Measurements from ENCODE around the gene GTPBP6. TPM values are rescaled to one million over a fixed set of nuclear protein-coding genes. Genes with fewer than 3 reads are reported as not detected.

The GTPBP6 gene
- total and polyA plus RNA-seq, 8 donors: 20.3 to 57.8 (median 32.1) TPM

DNA sequence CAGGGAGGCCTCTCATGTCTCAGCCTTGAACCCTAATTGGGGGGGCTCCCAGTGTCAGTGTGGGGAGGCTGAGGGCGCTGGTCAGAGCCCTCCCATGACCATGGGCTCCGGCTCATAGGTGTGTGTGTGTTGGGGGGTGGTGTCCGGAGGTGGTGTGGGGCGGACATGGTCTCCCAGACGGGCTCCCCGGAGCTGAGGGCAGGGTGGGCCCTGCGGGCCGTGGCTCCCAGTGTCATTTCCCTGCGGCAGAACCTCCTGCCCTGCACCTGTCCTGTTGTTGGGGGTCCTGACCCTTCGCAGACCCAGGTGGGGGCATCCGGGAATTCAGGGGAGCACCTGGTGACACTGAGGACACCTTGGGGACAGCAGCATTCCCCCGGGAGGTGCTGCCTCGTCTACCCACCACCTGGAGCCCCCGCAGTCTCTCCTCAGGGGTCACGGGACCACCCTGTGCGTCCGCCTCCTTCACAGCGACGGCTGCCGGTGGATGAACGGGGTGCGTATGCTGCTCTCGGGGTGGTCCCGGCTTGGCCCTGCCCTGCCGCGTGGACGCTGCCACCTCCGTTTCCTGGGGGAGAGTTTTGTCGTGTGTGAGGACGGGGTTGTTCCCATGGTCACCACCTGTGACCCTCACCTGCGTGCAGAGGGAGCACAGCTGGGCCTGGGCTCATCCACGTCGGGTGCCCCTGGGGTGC lies 14.5 kb upstream of the GTPBP6 start:
- ATAC-seq (no peak), FAIRE-seq (no peak), DNase-seq (peak in 3 of 6 donors; percentile 27 to 74 (median 53))
- TF ChIP-seq, protein P1, sequence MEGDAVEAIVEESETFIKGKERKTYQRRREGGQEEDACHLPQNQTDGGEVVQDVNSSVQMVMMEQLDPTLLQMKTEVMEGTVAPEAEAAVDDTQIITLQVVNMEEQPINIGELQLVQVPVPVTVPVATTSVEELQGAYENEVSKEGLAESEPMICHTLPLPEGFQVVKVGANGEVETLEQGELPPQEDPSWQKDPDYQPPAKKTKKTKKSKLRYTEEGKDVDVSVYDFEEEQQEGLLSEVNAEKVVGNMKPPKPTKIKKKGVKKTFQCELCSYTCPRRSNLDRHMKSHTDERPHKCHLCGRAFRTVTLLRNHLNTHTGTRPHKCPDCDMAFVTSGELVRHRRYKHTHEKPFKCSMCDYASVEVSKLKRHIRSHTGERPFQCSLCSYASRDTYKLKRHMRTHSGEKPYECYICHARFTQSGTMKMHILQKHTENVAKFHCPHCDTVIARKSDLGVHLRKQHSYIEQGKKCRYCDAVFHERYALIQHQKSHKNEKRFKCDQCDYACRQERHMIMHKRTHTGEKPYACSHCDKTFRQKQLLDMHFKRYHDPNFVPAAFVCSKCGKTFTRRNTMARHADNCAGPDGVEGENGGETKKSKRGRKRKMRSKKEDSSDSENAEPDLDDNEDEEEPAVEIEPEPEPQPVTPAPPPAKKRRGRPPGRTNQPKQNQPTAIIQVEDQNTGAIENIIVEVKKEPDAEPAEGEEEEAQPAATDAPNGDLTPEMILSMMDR (IDR thresholded peaks at IDR 0.05): no peak
- Histone ChIP-seq H3K27ac (no peak overlapping the region), H3K4me1 (no peaks in the 10 kb centered on the region), H3K4me3 (no peak overlapping the region), H3K27me3 (peaks cover 0 to 4% (median 0%) of the 10 kb centered on the region in 4 donors), H3K9me3 (no peaks in the 10 kb centered on the region), H3K36me3 (no peaks in the 10 kb centered on the region)
- WGBS, 2 donors: 93% methylated on average over 33 of the region's 33 CpGs
- intact Hi-C loops (cut with DNase I): no loop called here

DNA sequence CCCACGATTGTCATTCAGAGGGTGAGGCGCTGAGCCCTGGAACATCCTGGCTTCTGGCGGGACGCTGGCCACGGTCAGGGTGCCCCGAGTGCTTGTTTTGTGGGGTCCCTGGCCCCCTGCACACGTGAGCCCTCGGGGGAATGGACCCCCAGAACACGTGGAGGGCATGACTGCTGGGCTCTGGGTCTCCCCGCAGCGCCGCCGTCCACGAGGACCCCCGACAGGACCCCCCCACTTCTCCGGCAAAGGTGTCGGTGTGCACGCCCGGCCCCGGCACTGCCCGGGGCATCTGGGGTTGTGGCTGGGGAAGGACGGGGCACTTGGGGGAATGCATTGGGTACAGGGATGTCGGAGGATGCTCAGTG lies 13.9 kb upstream of the GTPBP6 start:
- ATAC-seq: no peak
- Histone ChIP-seq H3K36me3 (no peaks in the 10 kb centered on the region), H3K27me3 (peaks cover 0 to 4% (median 0%) of the 10 kb centered on the region in 4 donors), H3K9me3 (no peaks in the 10 kb centered on the region), H3K4me1 (no peaks in the 10 kb centered on the region), H3K4me3 (no peak overlapping the region), H3K27ac (no peak overlapping the region)
- 90% methylated on average over 22 to 23 of the region's 23 CpGs for WGBS, 2 donors
- TF ChIP-seq, protein P1 (IDR thresholded peaks at IDR 0.05): no peak
- peak in 2 of 6 donors; percentile 21 to 50 for DNase-seq
- intact Hi-C loops (cut with DNase I): no loop called here
- no peak for FAIRE-seq

DNA sequence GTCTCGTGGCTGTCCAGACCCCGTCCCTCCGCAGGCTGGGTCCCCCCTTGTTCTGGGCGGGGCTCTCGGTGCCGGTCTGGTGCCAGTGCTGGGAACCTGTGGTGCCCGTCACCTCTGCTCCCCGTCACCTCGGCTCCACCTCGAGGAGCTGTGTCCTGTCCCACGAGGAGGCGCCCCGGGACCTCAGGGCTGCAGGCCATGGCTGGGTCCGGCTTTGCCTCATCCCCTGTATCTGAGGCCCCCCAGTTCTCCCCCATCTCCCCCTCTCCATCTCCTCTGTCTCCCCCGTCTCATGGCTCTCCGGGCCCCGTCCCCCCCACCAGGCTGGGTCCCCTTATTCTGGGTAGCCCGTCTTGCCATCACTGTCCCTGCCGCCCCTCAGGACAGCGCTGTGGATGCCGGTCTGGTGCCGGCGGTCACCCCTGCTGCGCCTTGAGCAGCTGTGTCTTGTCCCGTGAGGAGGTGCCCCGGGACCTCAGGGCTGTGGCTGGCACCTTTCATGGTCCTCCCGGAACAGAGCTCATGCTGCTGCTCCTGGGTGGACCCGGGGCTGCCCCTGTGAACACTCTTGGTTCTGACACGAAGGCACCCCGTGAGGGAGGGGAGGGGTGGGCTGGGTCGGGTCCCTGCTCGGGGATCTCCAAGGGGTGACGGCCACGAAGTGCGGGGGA lies 13.4 kb upstream of the GTPBP6 start:
- TF ChIP-seq, protein P1 (IDR thresholded peaks at IDR 0.05): no peak
- no peak for FAIRE-seq
- Histone ChIP-seq H3K27ac (no peak overlapping the region), H3K9me3 (no peaks in the 10 kb centered on the region), H3K27me3 (peaks cover 0 to 4% (median 0%) of the 10 kb centered on the region in 4 donors), H3K4me3 (no peak overlapping the region), H3K36me3 (no peaks in the 10 kb centered on the region), H3K4me1 (no peaks in the 10 kb centered on the region)
- WGBS, 2 donors: 51 to 61% methylated on average over 33 to 35 of the region's 35 CpGs
- DNase-seq: peak in 2 of 6 donors; percentile 20 to 63
- ATAC-seq: peak in 3 of 4 donors; percentile 12 to 17 (median 17)
- intact Hi-C loops (cut with DNase I): no loop called here

DNA sequence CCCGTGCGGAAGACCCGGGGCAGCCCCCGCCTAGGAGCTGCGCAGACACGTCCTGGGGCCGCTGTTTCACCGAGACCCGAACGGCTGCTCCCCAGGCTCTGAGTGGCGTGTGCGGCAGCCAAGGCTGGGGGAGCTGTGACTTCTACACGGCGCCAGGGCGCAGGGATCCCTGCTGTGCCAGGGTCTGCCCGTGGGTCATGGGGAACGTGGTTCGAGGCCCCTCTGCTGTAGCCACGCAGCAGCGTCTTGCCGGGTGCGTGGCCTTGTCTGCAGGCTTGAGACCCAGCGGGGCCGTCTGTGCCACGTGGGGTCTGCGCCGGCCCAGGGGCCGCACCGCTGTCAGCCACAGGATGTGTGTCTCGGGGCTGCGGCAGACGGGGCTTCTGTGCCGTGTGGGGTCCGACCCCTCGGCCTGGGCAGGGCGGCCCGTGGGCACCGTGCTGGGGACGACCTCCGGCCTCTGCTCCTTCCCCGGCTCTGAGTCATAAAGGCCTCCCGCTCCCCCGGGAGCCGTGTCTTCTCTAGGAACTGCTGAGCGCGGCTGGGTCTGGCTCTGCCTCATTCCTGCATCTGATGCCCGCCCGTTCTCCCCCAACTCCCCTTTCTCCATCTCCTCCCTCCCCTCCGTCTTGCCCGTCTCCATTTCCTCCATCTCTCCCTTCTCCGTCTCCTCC lies 12.7 kb upstream of the GTPBP6 start:
- TF ChIP-seq, protein P1 (IDR thresholded peaks at IDR 0.05): no peak
- Histone ChIP-seq H3K4me3 (peak overlapping the region in 1 of 4 donors; percentile 26), H3K27me3 (peaks cover 0 to 4% (median 0%) of the 10 kb centered on the region in 4 donors), H3K9me3 (no peaks in the 10 kb centered on the region), H3K4me1 (no peaks in the 10 kb centered on the region), H3K36me3 (no peaks in the 10 kb centered on the region), H3K27ac (no peak overlapping the region)
- 5 to 14% methylated on average over 46 to 51 of the region's 51 CpGs for WGBS, 2 donors
- intact Hi-C loops (cut with DNase I): no loop called here
- FAIRE-seq: no peak
- ATAC-seq: peak in 3 of 4 donors; percentile 50 to 67 (median 50)
- DNase-seq: peak in 3 of 6 donors; percentile 21 to 77 (median 70)

Data from pancreas (tissue), 10 donors.